GM23338 (cell line): ENCODE data around the gene ADGRG6. TPM values are rescaled to one million over a fixed set of nuclear protein-coding genes. Genes with fewer than 3 reads are reported as not detected.

Experiments
- ATAC-seq: fragments of 200-7000 bp; cut with Tn5 transposase; 3 replicates; pipeline ENCODE4 v1.9.1; 2020
- DNase-seq: peaks from one replicate; pipeline ENCODE4 v3.0.0-alpha.2; 2015; ENCODE audit warnings: low spot score
- H2AFZ ChIP-seq: fragments of 200-600 bp; sonication (generic); 2 replicates; pipeline ENCODE4 v1.8.0; 2016; ENCODE audit warnings: antibody characterized with exemption, mild to moderate bottlenecking, moderate library complexity
- H3F3A ChIP-seq: fragments of 200-600 bp; sonication (generic); replicated peaks from 2 replicates; pipeline ENCODE4 v1.8.0; 2017; ENCODE audit warnings: antibody characterized with exemption, mixed run types, low read depth
- H3K27ac ChIP-seq: fragments of 200-600 bp; sonication (generic); 2 replicates; pipeline ENCODE4 v1.6.1; 2016; ENCODE audit warnings: low read depth
- H3K27me3 ChIP-seq: fragments of 200-600 bp; sonication (generic); 2 replicates; pipeline ENCODE4 v1.8.0; 2016; ENCODE audit warnings: mild to moderate bottlenecking, mixed run types, moderate library complexity; ENCODE audit not compliant: insufficient read depth
- H3K36me3 ChIP-seq: fragments of 200-600 bp; sonication (generic); 2 replicates; pipeline ENCODE4 v1.8.0; 2016; ENCODE audit warnings: mild to moderate bottlenecking; ENCODE audit not compliant: insufficient read depth
- H3K4me1 ChIP-seq: fragments of 200-600 bp; sonication (generic); 2 replicates; pipeline ENCODE4 v1.8.0; 2016; ENCODE audit warnings: mild to moderate bottlenecking, moderate library complexity; ENCODE audit not compliant: insufficient read depth
- H3K4me2 ChIP-seq: fragments of 200-600 bp; sonication (generic); 2 replicates; pipeline ENCODE4 v1.7.1; 2017; ENCODE audit warnings: mixed run types
- H3K4me3 ChIP-seq: fragments of 200-600 bp; sonication (generic); 2 replicates; pipeline ENCODE4 v1.6.1; 2016; ENCODE audit warnings: mixed run types
- H3K79me2 ChIP-seq: fragments of 200-600 bp; sonication (generic); replicated peaks from 2 replicates; pipeline ENCODE4 v1.8.0; 2017; ENCODE audit warnings: mild to moderate bottlenecking; ENCODE audit not compliant: insufficient read depth
- H3K9me2 ChIP-seq: fragments of 200-600 bp; sonication (generic); 2 replicates; pipeline ENCODE4 v1.8.0; 2017; ENCODE audit not compliant: insufficient read depth
- H4K20me1 ChIP-seq: fragments of 200-600 bp; sonication (generic); replicated peaks from 2 replicates; pipeline ENCODE4 v1.8.0; 2017; ENCODE audit warnings: mild to moderate bottlenecking; ENCODE audit not compliant: insufficient read depth
- H3K27ac Mint-ChIP-seq: 2 replicates; pipeline ENCODE4 v1.8.0; 2020; ENCODE audit warnings: inconsistent platforms, mild to moderate bottlenecking, moderate library complexity, mixed read lengths
- H3K27me3 Mint-ChIP-seq: 3 replicates; pipeline ENCODE4 v1.8.0; 2022; ENCODE audit warnings: low read depth, mild to moderate bottlenecking, moderate library complexity, mixed read lengths, inconsistent platforms; ENCODE audit not compliant: insufficient read depth, poor library complexity
- H3K36me3 Mint-ChIP-seq: 3 replicates; pipeline ENCODE4 v1.8.0; 2021; ENCODE audit warnings: low read depth, mild to moderate bottlenecking, inconsistent platforms, moderate library complexity, mixed read lengths
- H3K4me1 Mint-ChIP-seq: 3 replicates; pipeline ENCODE4 v1.8.0; 2020; ENCODE audit warnings: mild to moderate bottlenecking, inconsistent platforms, mixed read lengths
- H3K4me3 Mint-ChIP-seq: 3 replicates; pipeline ENCODE4 v1.8.0; 2021; ENCODE audit warnings: moderate library complexity, mild to moderate bottlenecking, inconsistent platforms, mixed read lengths
- H3K9me3 Mint-ChIP-seq: 3 replicates; pipeline ENCODE4 v1.8.0; 2020; ENCODE audit warnings: moderate library complexity, mild to moderate bottlenecking, inconsistent platforms, mixed read lengths
- CREB1 ChIP-seq: fragments of 250-450 bp; sonication (Bioruptor Pico); IDR thresholded peaks from 2 replicates; pipeline ENCODE4 v1.5.0; 2020; ENCODE audit warnings: low read depth, mild to moderate bottlenecking, moderate library complexity
- CTCF ChIP-seq, 2 experiments: fragments of 200-600 bp in 1 of 2; sonication (generic) in 1 of 2; conservative IDR thresholded peaks; 2 replicates each; pipeline versions ENCODE4 v1.5.1 to v1.6.1; 2016 to 2017; ENCODE audit warnings: antibody characterized with exemption in 2 of 2, low read depth in 2 of 2, mild to moderate bottlenecking in 2 of 2, moderate library complexity in 1 of 2
- ETS1 ChIP-seq: IDR thresholded peaks from 2 replicates; pipeline ENCODE4 v1.6.1; 2016; ENCODE audit warnings: antibody characterized with exemption
- EZH2 ChIP-seq: fragments of 200-600 bp; sonication (generic); IDR thresholded peaks from one replicate; pipeline ENCODE4 v1.8.0; 2017; ENCODE audit warnings: antibody characterized with exemption, mild to moderate bottlenecking, low read depth; ENCODE audit not compliant: unreplicated experiment
- EZH2phosphoT487 ChIP-seq: fragments of 200-600 bp; sonication (generic); IDR thresholded peaks from one replicate; pipeline ENCODE4 v1.8.1; 2018; ENCODE audit warnings: antibody characterized with exemption; ENCODE audit not compliant: unreplicated experiment
- JUNB ChIP-seq: IDR thresholded peaks from one replicate; pipeline ENCODE4 v1.6.1; 2016; ENCODE audit warnings: antibody characterized with exemption; ENCODE audit not compliant: unreplicated experiment
- NANOG ChIP-seq: IDR thresholded peaks from 2 replicates; pipeline ENCODE4 v1.6.1; 2016; ENCODE audit warnings: antibody characterized with exemption, borderline replicate concordance
- POLR2AphosphoS5 ChIP-seq: IDR thresholded peaks from 2 replicates; pipeline ENCODE4 v1.6.1; 2016; ENCODE audit warnings: antibody characterized with exemption, low read depth
- REST ChIP-seq: IDR thresholded peaks from one replicate; pipeline ENCODE4 v1.6.1; 2018; ENCODE audit warnings: antibody characterized with exemption; ENCODE audit not compliant: unreplicated experiment
- STAT1 ChIP-seq: IDR thresholded peaks from one replicate; pipeline ENCODE4 v1.6.1; 2016; ENCODE audit warnings: antibody characterized with exemption; ENCODE audit not compliant: unreplicated experiment
- ZNF114 ChIP-seq: fragments of 250-450 bp; sonication (Bioruptor Pico); IDR thresholded peaks from 2 replicates; pipeline ENCODE4 v1.5.0; 2020; ENCODE audit warnings: mild to moderate bottlenecking, moderate library complexity
- ZNF331 ChIP-seq: fragments of 250-450 bp; sonication (Bioruptor Pico); IDR thresholded peaks from 2 replicates; pipeline ENCODE4 v1.5.0; 2020; ENCODE audit warnings: low read depth, mild to moderate bottlenecking, moderate library complexity
- ZNF462 ChIP-seq: fragments of 250-450 bp; sonication (Bioruptor Pico); IDR thresholded peaks from 2 replicates; pipeline ENCODE4 v1.5.0; 2020; ENCODE audit warnings: mild to moderate bottlenecking, moderate library complexity
- polyA plus RNA-seq: library from polyadenylated mRNA; unstranded; fragments of >200 nt; fragmentation: Nextera tagmentation; extraction: Ambion mirVana; gene quantifications from 2 replicates; pipeline ENCODE4 v1.2.1, GENCODE V29; 2016
- total RNA-seq: library from RNA; depleted of rRNA; stranded (reverse); fragments of >200 nt; shearing (Covaris generic); gene quantifications from 2 replicates; pipeline ENCODE4 v1.2.3, GENCODE V29; 2014

The ADGRG6 gene
- total and polyA plus RNA-seq, 2 experiments from 2014 or later: 1.3 to 7.7 TPM

- 0 out of 2 replicates have a peak, but pooled peaks cover 3% of the 10 kb centered on the region for H3K9me2 ChIP-seq
- DNase-seq: no peak
- no peak overlapping the region for H3K4me3 Mint-ChIP-seq
- no peaks in the 10 kb centered on the region for H3K79me2 ChIP-seq
- ATAC-seq: no peak
- TF ChIP-seq EZH2phosphoT487: no peak
- no peak for TF ChIP-seq CREB1 (CRISPR knock-in tag)
- no peak for TF ChIP-seq ETS1
- no peak for TF ChIP-seq JUNB
- no peak for TF ChIP-seq POLR2AphosphoS5
- no peak for TF ChIP-seq EZH2
- no peak for TF ChIP-seq NANOG
- no peak for TF ChIP-seq ZNF114 (CRISPR knock-in tag)
- no peak for TF ChIP-seq CTCF (conservative IDR thresholded peaks at IDR 0.05; ENCODE audit: low read depth in 2 of 2)
- TF ChIP-seq REST: no peak
- no peak for TF ChIP-seq ZNF462 (CRISPR knock-in tag)
- no peak for TF ChIP-seq STAT1
- no peak for TF ChIP-seq ZNF331 (CRISPR knock-in tag)
- H2AFZ ChIP-seq: no peak overlapping the region
- peaks cover 21% of the 10 kb centered on the region for H3K4me1 Mint-ChIP-seq
- no peak overlapping the region for H3K4me3 ChIP-seq
- H3K9me3 Mint-ChIP-seq: no peaks in the 10 kb centered on the region; the same call in 2 of the 3 replicates
- no peaks in the 10 kb centered on the region for H3K36me3 ChIP-seq
- H3K4me1 ChIP-seq: peaks cover 15% of the 10 kb centered on the region
- H3K27me3 ChIP-seq: no peaks in the 10 kb centered on the region
- no peak overlapping the region for H3K4me2 ChIP-seq
- H3K27ac Mint-ChIP-seq: no peak overlapping the region
- no peaks in the 10 kb centered on the region for H3F3A ChIP-seq
- no peaks in the 10 kb centered on the region for H3K27me3 Mint-ChIP-seq
- no peaks in the 10 kb centered on the region for H4K20me1 ChIP-seq
- H3K27ac ChIP-seq: no peak overlapping the region
- no peaks in the 10 kb centered on the region for H3K36me3 Mint-ChIP-seq
These were observed 16.9 kb downstream of the ADGRG6 start for GRCh38 chr6:142318714-142319113.
